Amniotic stem cell (primary cell): ENCODE data around the gene BAIAP2L1.
"Not testable (repeated sequence)": the region's sequence is repeated elsewhere in the genome, so short reads cannot be mapped to it uniquely, and the experiment has no call there.

Experiments
- DNase-seq: peaks from one replicate; lab custom pipeline; 2025; lab: John Stamatoyannopoulos, UW

The BAIAP2L1 gene

GRCh38 chr7:98319176-98319575, 81.7 kb downstream of the BAIAP2L1 start:
- DNase-seq: no peak

GRCh38 chr7:98317366-98318040, 83.4 kb downstream of the BAIAP2L1 start:
- DNase-seq: no peak

GRCh38 chr7:98315994-98316527, 84.8 kb downstream of the BAIAP2L1 start:
- not testable (repeated sequence) for DNase-seq

GRCh38 chr7:98315318-98315993, 85.4 kb downstream of the BAIAP2L1 start:
- no peak for DNase-seq

- no peak for DNase-seq
Measured at GRCh38 chr7:98314469-98314868, 86.4 kb downstream of the BAIAP2L1 start.

GRCh38 chr7:98312201-98312600, 88.7 kb downstream of the BAIAP2L1 start:
- no peak for DNase-seq

GRCh38 chr7:98309566-98309965, 91.3 kb downstream of the BAIAP2L1 start:
- DNase-seq: no peak

GRCh38 chr7:98307971-98308466, 92.9 kb downstream of the BAIAP2L1 start:
- no peak for DNase-seq

- DNase-seq: no peak
Measured at GRCh38 chr7:98305951-98306535, 94.8 kb downstream of the BAIAP2L1 start.

GRCh38 chr7:98303906-98304305, 97.0 kb downstream of the BAIAP2L1 start:
- DNase-seq: no peak

GRCh38 chr7:98303176-98303865, 97.6 kb downstream of the BAIAP2L1 start:
- DNase-seq: no peak

GRCh38 chr7:98301693-98302470, 99.0 kb downstream of the BAIAP2L1 start:
- no peak for DNase-seq

- DNase-seq: no peak
Measured at GRCh38 chr7:98300595-98301372, 100.1 kb downstream of the BAIAP2L1 start.

- no peak for DNase-seq
Measured at GRCh38 chr7:98297626-98298286, 103.1 kb downstream of the BAIAP2L1 start.

GRCh38 chr7:98296833-98297232, 104.1 kb downstream of the BAIAP2L1 start:
- no peak for DNase-seq

GRCh38 chr7:98295467-98296192, 105.3 kb downstream of the BAIAP2L1 start:
- no peak for DNase-seq

GRCh38 chr7:98294798-98295382, 106.0 kb downstream of the BAIAP2L1 start:
- DNase-seq: peak; percentile 12

GRCh38 chr7:98294326-98294725, 106.6 kb downstream of the BAIAP2L1 start:
- DNase-seq: no peak

- no peak for DNase-seq
Measured at GRCh38 chr7:98293746-98294145, 107.1 kb downstream of the BAIAP2L1 start.
